Nephron progenitor cell (in vitro differentiated cells): ENCODE data around the gene NEUROG1.
"Not testable (repeated sequence)": the region's sequence is repeated elsewhere in the genome, so short reads cannot be mapped to it uniquely, and the experiment has no call there.

Source experiments
- DNase-seq: peaks from one replicate; pipeline ENCODE4 v3.0.0; 2021
- H3K27ac Mint-ChIP-seq: 2 replicates; pipeline ENCODE4 v1.8.0; 2021; ENCODE audit warnings: mild to moderate bottlenecking, moderate library complexity, mixed read lengths
- H3K27me3 Mint-ChIP-seq: 2 replicates; pipeline ENCODE4 v1.8.0; 2021; ENCODE audit warnings: mild to moderate bottlenecking, low read depth, mixed read lengths; ENCODE audit not compliant: poor library complexity
- H3K36me3 Mint-ChIP-seq: 2 replicates; pipeline ENCODE4 v1.8.0; 2021; ENCODE audit warnings: low read depth, mixed read lengths
- H3K4me1 Mint-ChIP-seq: 2 replicates; pipeline ENCODE4 v1.8.0; 2021; ENCODE audit warnings: mixed read lengths
- H3K4me3 Mint-ChIP-seq: 2 replicates; pipeline ENCODE4 v1.8.0; 2021; ENCODE audit warnings: mild to moderate bottlenecking, moderate library complexity, mixed read lengths
- H3K9me3 Mint-ChIP-seq: 2 replicates; pipeline ENCODE4 v1.8.0; 2021; ENCODE audit warnings: mild to moderate bottlenecking, moderate library complexity, mixed read lengths
- TF ChIP-seq, protein P1 (sequence below): fragments of 200-600 bp; sonication (generic); IDR thresholded peaks from 2 replicates; pipeline ENCODE4 v1.5.0; 2021; ENCODE audit warnings: antibody characterized with exemption

The NEUROG1 gene

DNA sequence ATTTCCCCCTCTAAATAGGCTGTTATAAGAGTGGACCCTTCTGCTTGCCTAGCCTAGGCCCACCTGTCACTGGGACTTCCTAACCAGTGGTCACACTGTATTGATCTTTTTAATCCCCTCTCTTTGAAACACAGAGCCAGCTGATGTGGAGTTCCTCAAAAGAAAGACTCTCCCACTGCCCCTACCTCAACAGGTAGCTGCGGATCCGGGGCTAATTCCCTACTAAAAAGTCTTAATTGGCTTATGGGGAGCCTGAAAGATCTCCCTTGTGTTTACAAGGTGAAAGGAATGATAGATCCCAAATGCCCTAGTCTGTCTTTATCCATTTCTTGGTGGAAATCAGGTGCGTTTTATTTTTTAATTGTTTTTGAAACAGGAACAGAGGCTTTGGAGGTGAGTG is 2.0 kb downstream of the NEUROG1 start:
- Mint-ChIP-seq H3K4me1 (peaks cover 12% of the 10 kb centered on the region), H3K4me3 (no peak overlapping the region), H3K27ac (no peak overlapping the region), H3K27me3 (peaks cover 100% of the 10 kb centered on the region), H3K36me3 (no peaks in the 10 kb centered on the region), H3K9me3 (peaks cover 46% of the 10 kb centered on the region)
- TF ChIP-seq, protein P1, sequence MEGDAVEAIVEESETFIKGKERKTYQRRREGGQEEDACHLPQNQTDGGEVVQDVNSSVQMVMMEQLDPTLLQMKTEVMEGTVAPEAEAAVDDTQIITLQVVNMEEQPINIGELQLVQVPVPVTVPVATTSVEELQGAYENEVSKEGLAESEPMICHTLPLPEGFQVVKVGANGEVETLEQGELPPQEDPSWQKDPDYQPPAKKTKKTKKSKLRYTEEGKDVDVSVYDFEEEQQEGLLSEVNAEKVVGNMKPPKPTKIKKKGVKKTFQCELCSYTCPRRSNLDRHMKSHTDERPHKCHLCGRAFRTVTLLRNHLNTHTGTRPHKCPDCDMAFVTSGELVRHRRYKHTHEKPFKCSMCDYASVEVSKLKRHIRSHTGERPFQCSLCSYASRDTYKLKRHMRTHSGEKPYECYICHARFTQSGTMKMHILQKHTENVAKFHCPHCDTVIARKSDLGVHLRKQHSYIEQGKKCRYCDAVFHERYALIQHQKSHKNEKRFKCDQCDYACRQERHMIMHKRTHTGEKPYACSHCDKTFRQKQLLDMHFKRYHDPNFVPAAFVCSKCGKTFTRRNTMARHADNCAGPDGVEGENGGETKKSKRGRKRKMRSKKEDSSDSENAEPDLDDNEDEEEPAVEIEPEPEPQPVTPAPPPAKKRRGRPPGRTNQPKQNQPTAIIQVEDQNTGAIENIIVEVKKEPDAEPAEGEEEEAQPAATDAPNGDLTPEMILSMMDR, result no peak
- no peak for DNase-seq

GRCh38 chr5:135533334-135533733 is 2.4 kb downstream of the NEUROG1 start:
- H3K4me1 Mint-ChIP-seq, result peaks cover 12% of the 10 kb centered on the region
- TF ChIP-seq, protein P1, result no peak
- H3K27me3 Mint-ChIP-seq, result peaks cover 100% of the 10 kb centered on the region
- H3K4me3 Mint-ChIP-seq, result no peak overlapping the region
- H3K9me3 Mint-ChIP-seq, result peaks cover 41% of the 10 kb centered on the region
- no peaks in the 10 kb centered on the region for H3K36me3 Mint-ChIP-seq
- no peak overlapping the region for H3K27ac Mint-ChIP-seq
- no peak for DNase-seq

- Mint-ChIP-seq H3K9me3 (peaks cover 26% of the 10 kb centered on the region), H3K27me3 (peaks cover 100% of the 10 kb centered on the region)
- H3K4me1 Mint-ChIP-seq, H3K27ac Mint-ChIP-seq, H3K36me3 Mint-ChIP-seq, DNase-seq, H3K4me3 Mint-ChIP-seq: not testable (repeated sequence)
Observed at GRCh38 chr5:135529576-135529975, 6.2 kb downstream of the NEUROG1 start.

- Mint-ChIP-seq H3K27ac (no peak overlapping the region), H3K4me3 (no peak overlapping the region), H3K36me3 (peaks cover 2% of the 10 kb centered on the region), H3K4me1 (no peaks in the 10 kb centered on the region), H3K9me3 (peaks cover 51% of the 10 kb centered on the region), H3K27me3 (peaks cover 91% of the 10 kb centered on the region)
- TF ChIP-seq, protein P1, result no peak
- no peak for DNase-seq
Observed at GRCh38 chr5:135526924-135527323, 8.8 kb downstream of the NEUROG1 start.

GRCh38 chr5:135521964-135522363 is 13.8 kb downstream of the NEUROG1 start:
- Mint-ChIP-seq H3K4me3 (no peak overlapping the region), H3K36me3 (peaks cover 4% of the 10 kb centered on the region), H3K27ac (no peak overlapping the region), H3K4me1 (no peaks in the 10 kb centered on the region), H3K27me3 (peaks cover 88% of the 10 kb centered on the region), H3K9me3 (peaks cover 68% of the 10 kb centered on the region)
- no peak for DNase-seq
- TF ChIP-seq, protein P1, result no peak

- DNase-seq, result no peak
- H3K27ac Mint-ChIP-seq, result no peak overlapping the region
- H3K27me3 Mint-ChIP-seq, result peaks cover 81% of the 10 kb centered on the region
- H3K9me3 Mint-ChIP-seq, result peaks cover 64% of the 10 kb centered on the region
- peaks cover 4% of the 10 kb centered on the region for H3K36me3 Mint-ChIP-seq
- TF ChIP-seq, protein P1, result no peak
- no peak overlapping the region for H3K4me3 Mint-ChIP-seq
- no peaks in the 10 kb centered on the region for H3K4me1 Mint-ChIP-seq
Observed at GRCh38 chr5:135517631-135518030, 18.1 kb downstream of the NEUROG1 start.
